ENCODE measurements around the gene BTBD17. TPM values are rescaled to one million over a fixed set of nuclear protein-coding genes. Genes with fewer than 3 reads are reported as not detected.
A peak's percentile ranks its signal among the peaks of the same experiment; 100 is the strongest.

BTBD17 gene
- total RNA-seq, 6 donors from 2014 or later, result 1.2 TPM; not detected in 5

DNA sequence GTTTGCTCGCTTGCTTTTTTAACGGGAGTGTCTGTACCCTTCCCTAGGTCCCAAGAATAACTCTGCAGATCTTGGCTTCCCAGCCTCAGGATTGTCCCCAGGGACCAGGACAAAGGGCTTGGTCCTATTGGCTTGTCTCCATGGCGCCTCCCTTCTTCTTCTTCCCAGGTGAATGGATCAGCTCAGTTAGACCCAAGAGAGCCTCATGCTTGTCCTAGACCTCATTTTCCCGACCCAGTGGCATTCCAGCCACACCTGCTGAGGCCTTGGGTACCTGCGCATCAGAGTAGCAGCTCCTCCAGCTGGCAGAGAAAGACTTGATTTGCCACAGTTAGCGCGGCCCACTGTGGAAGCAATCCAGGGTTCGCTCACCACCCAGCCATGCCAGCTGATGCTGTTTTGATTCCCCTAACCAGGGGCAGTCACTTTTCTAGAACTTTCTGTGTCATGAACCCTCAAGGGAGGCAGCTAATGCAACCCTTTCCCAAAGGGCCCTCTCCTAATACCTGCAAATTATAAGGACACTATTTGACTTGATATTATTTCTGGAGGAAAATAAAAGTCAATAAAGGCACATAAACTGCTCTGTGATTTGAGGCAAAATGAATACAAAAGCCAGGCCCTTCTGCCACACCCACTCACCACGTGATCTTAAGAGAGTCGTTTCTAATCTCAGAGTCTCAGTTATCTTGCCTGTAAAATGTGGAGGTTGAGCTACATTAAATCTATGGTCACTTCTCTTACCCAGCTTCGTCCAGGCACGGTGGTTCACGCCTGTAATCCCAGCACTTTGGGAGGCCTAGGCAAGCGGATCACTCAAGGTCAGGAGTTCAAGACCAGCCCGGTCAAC is 19.5 kb upstream of the BTBD17 start:
- DNase-seq (no peak), ATAC-seq (ENCODE audit: low FRiP score in 2 of 2) (no peak)
- no peak overlapping the region for H3K4me3 ChIP-seq
- H3K4me1 ChIP-seq, result peaks cover 12 to 21% (median 16%) of the 10 kb centered on the region in 4 donors
- no peaks in the 10 kb centered on the region for H3K36me3 ChIP-seq
- TF ChIP-seq EP300 (IDR thresholded peaks at IDR 0.05) (no peak), POLR2AphosphoS5 (IDR thresholded peaks at IDR 0.05) (no peak)
- TF ChIP-seq, protein P1, sequence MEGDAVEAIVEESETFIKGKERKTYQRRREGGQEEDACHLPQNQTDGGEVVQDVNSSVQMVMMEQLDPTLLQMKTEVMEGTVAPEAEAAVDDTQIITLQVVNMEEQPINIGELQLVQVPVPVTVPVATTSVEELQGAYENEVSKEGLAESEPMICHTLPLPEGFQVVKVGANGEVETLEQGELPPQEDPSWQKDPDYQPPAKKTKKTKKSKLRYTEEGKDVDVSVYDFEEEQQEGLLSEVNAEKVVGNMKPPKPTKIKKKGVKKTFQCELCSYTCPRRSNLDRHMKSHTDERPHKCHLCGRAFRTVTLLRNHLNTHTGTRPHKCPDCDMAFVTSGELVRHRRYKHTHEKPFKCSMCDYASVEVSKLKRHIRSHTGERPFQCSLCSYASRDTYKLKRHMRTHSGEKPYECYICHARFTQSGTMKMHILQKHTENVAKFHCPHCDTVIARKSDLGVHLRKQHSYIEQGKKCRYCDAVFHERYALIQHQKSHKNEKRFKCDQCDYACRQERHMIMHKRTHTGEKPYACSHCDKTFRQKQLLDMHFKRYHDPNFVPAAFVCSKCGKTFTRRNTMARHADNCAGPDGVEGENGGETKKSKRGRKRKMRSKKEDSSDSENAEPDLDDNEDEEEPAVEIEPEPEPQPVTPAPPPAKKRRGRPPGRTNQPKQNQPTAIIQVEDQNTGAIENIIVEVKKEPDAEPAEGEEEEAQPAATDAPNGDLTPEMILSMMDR (IDR thresholded peaks at IDR 0.05), result no peak
- no peaks in the 10 kb centered on the region for H3K9me3 ChIP-seq
- no peaks in the 10 kb centered on the region for H3K27me3 ChIP-seq
- H3K27ac ChIP-seq, result no peak overlapping the region
- 76 to 84% methylated on average over 13 to 15 of the region's 15 CpGs for WGBS, 2 donors

DNA sequence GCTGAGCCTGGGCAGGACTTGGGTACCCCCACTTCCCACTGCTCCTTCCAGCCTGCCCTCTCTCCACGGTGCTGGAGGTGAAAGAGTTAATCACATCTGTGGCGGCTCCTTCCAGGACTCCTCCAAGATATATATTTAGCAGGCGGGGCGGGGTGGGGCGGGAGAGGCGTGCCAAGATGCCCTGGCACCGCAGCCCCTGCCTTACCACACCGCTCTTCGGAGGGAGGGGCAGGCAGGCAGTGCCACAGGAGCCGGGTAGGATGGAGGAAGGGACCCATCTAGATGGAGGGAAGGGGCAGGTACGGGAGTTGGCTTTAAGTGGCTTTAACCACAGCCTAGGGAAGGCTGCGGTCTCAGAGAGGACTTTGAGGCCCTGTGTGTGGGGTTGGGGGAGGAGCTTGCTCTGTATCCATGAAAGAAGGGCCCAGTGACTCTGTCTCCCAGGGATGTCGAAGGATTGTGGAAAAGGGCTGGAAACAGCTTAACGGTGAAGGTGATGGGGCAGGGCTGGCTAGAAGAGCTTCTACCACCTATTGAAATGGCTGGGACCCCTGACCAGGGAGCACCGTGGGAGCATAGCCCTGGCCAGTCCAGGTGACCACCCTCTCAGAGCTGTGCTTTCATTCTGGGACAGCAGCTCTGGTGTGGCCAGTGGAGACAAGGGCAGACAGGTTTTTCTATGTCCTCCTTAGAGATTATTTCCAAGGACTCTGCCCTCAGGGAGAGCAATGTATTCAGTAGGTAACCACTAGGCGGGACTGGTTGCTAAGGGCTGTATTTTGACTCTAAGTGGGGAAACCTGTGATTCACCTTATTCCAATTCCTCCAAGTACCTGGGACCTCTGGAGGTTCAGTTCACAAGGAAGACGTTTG is 18.7 kb upstream of the BTBD17 start:
- no peaks in the 10 kb centered on the region for H3K9me3 ChIP-seq
- H3K27me3 ChIP-seq, result no peaks in the 10 kb centered on the region
- ATAC-seq (ENCODE audit: low FRiP score in 2 of 2), result peak; percentile 30 to 77
- 14 to 42% methylated on average over 12 to 17 of the region's 17 CpGs for WGBS, 2 donors
- no peak overlapping the region for H3K4me3 ChIP-seq
- peak in 1 of 4 donors; percentile 15 for TF ChIP-seq POLR2A (IDR thresholded peaks at IDR 0.05)
- TF ChIP-seq, protein P1 (IDR thresholded peaks at IDR 0.05), result peak in 2 of 6 experiments; percentile 33 to 49
- TF ChIP-seq POLR2AphosphoS5 (IDR thresholded peaks at IDR 0.05), result no peak
- peaks cover 12 to 21% (median 16%) of the 10 kb centered on the region in 4 donors for H3K4me1 ChIP-seq
- peak overlapping the region; percentile 20 to 68 (median 40) for H3K27ac ChIP-seq
- DNase-seq, result peak in 1 of 2 donors; percentile 70
- no peaks in the 10 kb centered on the region for H3K36me3 ChIP-seq

DNA sequence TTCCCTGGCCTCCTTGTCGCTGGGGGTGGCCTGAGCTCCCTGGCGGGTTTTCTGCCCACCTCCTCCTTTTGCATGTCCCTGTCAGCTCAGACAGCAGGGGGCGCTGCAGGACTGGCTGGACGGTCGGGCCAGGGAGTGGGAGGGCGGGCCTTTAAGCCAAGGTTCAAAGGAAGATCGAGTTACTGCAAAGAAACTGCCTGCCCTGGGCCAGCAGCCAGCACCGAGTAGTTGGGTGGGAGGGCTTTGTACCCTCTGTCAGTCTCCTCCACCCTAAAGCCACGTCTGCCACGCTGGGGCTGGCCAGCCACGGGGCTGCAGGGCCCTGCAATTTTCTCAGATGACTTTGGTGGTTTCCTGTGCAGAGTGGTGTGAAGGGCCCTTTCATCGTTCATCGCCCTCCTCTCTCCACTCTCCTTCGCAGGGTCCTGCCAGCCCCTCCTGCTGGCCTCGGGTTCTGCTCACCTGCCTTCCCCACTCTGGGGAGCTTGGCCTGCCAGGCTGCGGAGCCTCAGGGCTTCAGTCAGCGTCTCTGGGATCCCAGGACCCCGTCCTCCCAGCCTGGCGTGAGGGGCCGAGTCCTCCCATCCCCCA is 17.9 kb upstream of the BTBD17 start:
- peaks cover 12 to 21% (median 16%) of the 10 kb centered on the region in 4 donors for H3K4me1 ChIP-seq
- no peaks in the 10 kb centered on the region for H3K36me3 ChIP-seq
- peak overlapping the region in 2 of 4 donors; percentile 32 to 68 for H3K27ac ChIP-seq
- TF ChIP-seq POLR2AphosphoS5 (IDR thresholded peaks at IDR 0.05) (no peak), POLR2A (IDR thresholded peaks at IDR 0.05) (no peak), EP300 (IDR thresholded peaks at IDR 0.05) (no peak)
- TF ChIP-seq, protein P1 (IDR thresholded peaks at IDR 0.05), result peak; percentile 88 to 97 (median 94)
- H3K9me3 ChIP-seq, result no peaks in the 10 kb centered on the region
- peak overlapping the region in 2 of 4 donors; percentile 16 to 23 for H3K4me3 ChIP-seq
- ATAC-seq (ENCODE audit: low FRiP score in 2 of 2), result peak; percentile 89 to 95
- no peaks in the 10 kb centered on the region for H3K27me3 ChIP-seq
- peak; percentile 91 to 93 for DNase-seq
- 12 to 17% methylated on average over 14 to 20 of the region's 20 CpGs for WGBS, 2 donors

DNA sequence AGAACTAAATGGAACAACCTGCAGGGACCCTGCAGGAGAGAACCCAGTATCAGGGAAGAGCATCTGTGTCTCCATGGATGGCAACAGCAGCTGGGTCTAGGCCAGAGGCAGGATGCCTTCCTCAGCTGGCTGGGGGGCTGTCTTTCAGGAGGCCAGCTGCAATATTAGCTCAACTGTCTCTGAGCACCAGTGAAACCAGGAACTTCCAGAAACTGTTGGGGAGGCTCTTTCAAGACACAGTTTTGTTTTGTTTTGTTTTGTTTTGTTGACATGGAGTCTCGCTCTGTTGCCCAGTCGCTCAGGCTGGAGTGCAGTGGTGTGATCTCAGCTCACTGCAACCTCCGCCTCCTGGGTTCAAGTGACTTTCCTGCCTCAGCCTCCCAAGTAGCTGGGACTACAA is 13.2 kb upstream of the BTBD17 start:
- H3K36me3 ChIP-seq, result no peaks in the 10 kb centered on the region
- no peak overlapping the region for H3K4me3 ChIP-seq
- H3K27ac ChIP-seq, result no peak overlapping the region
- H3K4me1 ChIP-seq, result peaks cover 7 to 10% (median 8%) of the 10 kb centered on the region in 4 donors
- no peaks in the 10 kb centered on the region for H3K9me3 ChIP-seq
- no peak for DNase-seq
- ATAC-seq (ENCODE audit: low FRiP score in 2 of 2), result no peak
- TF ChIP-seq, protein P1 (IDR thresholded peaks at IDR 0.05), result no peak
- TF ChIP-seq POLR2A (IDR thresholded peaks at IDR 0.05) (no peak), EP300 (IDR thresholded peaks at IDR 0.05) (no peak), POLR2AphosphoS5 (IDR thresholded peaks at IDR 0.05) (no peak)
- WGBS, 2 donors, result 71 to 77% methylated on average over 3 of the region's 3 CpGs
- no peaks in the 10 kb centered on the region for H3K27me3 ChIP-seq
